NCI-H2196 treated with DMSO at 0.1 percent for 48 hours (cell line): ENCODE results near the gene IL32.

Experiments
- DNase-seq: peaks from one replicate; lab custom pipeline; 2025; ENCODE audit not compliant: unreplicated experiment; lab: John Stamatoyannopoulos, UW

Gene IL32

GRCh38 chr16:3113765-3114479 lies 48.5 kb downstream of the IL32 start:
- no peak for DNase-seq

GRCh38 chr16:3115003-3115402 lies 49.6 kb downstream of the IL32 start:
- no peak for DNase-seq

GRCh38 chr16:3115561-3115960 lies 50.1 kb downstream of the IL32 start:
- DNase-seq: no peak

GRCh38 chr16:3118204-3118790 lies 52.9 kb downstream of the IL32 start:
- DNase-seq: no peak

GRCh38 chr16:3118846-3119245 lies 53.4 kb downstream of the IL32 start:
- DNase-seq: no peak
